Adrenal gland (tissue), 5 donors: ENCODE data around the gene KLB.

Experiments used
- CTCF ChIP-seq, 6 experiments: fragments of 450-650 bp in 4 of 6; fragments of 200-600 bp in 2 of 6; sonication (generic) in 1 of 6; IDR thresholded peaks; 1 replicate in 5 of 6; 2 replicates in 1 of 6; pipeline versions ENCODE4 v1.5.1 to v1.8.0; 2016 to 2021; ENCODE audit warnings: antibody characterized with exemption in 6 of 6, mild to moderate bottlenecking in 2 of 6, moderate library complexity in 1 of 6
- POLR2A ChIP-seq, 2 donors: fragments of 450-650 bp; IDR thresholded peaks; one replicate each; pipeline ENCODE4 v1.6.1; 2017; ENCODE audit warnings: antibody characterized with exemption in 2 of 2, mild to moderate bottlenecking in 2 of 2, moderate library complexity in 1 of 2
- donor health status: DM: no; HTN: no; CAD: no.

- TF ChIP-seq CTCF (IDR thresholded peaks at IDR 0.05) (no peak), POLR2A (IDR thresholded peaks at IDR 0.05) (peak; percentile 9 to 65)
Measured at GRCh38 chr4:39365830-39366771, 40.6 kb upstream of the KLB start, which contains the start of gene RFC1.
